ENCODE data around the gene PHF20.

PHF20 gene

GRCh38 chr20:35791821-35792220 is 20.0 kb downstream of the PHF20 start:
- Mint-ChIP-seq H3K4me3 (no peak overlapping the region), H3K4me1 (peaks cover 28% of the 10 kb centered on the region), H3K27ac (peak overlapping the region; percentile 11), H3K27me3 (no peaks in the 10 kb centered on the region), H3K9me3 (no peaks in the 10 kb centered on the region), H3K36me3 (peaks cover 11% of the 10 kb centered on the region)
- ATAC-seq = no peak

GRCh38 chr20:35792740-35793139 is 20.9 kb downstream of the PHF20 start:
- Mint-ChIP-seq H3K36me3 (peaks cover 11% of the 10 kb centered on the region), H3K4me1 (peaks cover 28% of the 10 kb centered on the region), H3K4me3 (no peak overlapping the region), H3K9me3 (no peaks in the 10 kb centered on the region), H3K27me3 (no peaks in the 10 kb centered on the region), H3K27ac (peak overlapping the region; percentile 11)
- ATAC-seq = no peak

- Mint-ChIP-seq H3K36me3 (peaks cover 26% of the 10 kb centered on the region), H3K4me3 (no peak overlapping the region), H3K9me3 (no peaks in the 10 kb centered on the region), H3K27me3 (no peaks in the 10 kb centered on the region), H3K4me1 (peaks cover 26% of the 10 kb centered on the region), H3K27ac (peak overlapping the region; percentile 69)
- ATAC-seq = peak; percentile 57
Measured at GRCh38 chr20:35796571-35796970, 24.8 kb downstream of the PHF20 start.

- no peak overlapping the region for H3K4me3 Mint-ChIP-seq
- peaks cover 14% of the 10 kb centered on the region for H3K4me1 Mint-ChIP-seq
- peak overlapping the region; percentile 53 for H3K27ac Mint-ChIP-seq
Measured at GRCh38 chr20:35801865-35802264, 30.1 kb downstream of the PHF20 start.

GRCh38 chr20:35806075-35806474 is 34.3 kb downstream of the PHF20 start:
- Mint-ChIP-seq H3K4me1 (peaks cover 16% of the 10 kb centered on the region), H3K36me3 (peaks cover 33% of the 10 kb centered on the region), H3K27me3 (no peaks in the 10 kb centered on the region), H3K4me3 (no peak overlapping the region), H3K9me3 (no peaks in the 10 kb centered on the region), H3K27ac (no peak overlapping the region)
- ATAC-seq = no peak

More at GRCh38 chr20:35801865-35802264, 30.1 kb downstream of the PHF20 start:
- ATAC-seq = no peak
- no peaks in the 10 kb centered on the region for H3K27me3 Mint-ChIP-seq
- peaks cover 25% of the 10 kb centered on the region for H3K36me3 Mint-ChIP-seq
- H3K9me3 Mint-ChIP-seq = no peaks in the 10 kb centered on the region

GRCh38 chr20:35807877-35808276 is 36.1 kb downstream of the PHF20 start:
- Mint-ChIP-seq H3K9me3 (no peaks in the 10 kb centered on the region), H3K27ac (no peak overlapping the region), H3K36me3 (peaks cover 29% of the 10 kb centered on the region), H3K4me1 (peaks cover 6% of the 10 kb centered on the region), H3K27me3 (no peaks in the 10 kb centered on the region), H3K4me3 (no peak overlapping the region)
- no peak for ATAC-seq

GRCh38 chr20:35820715-35821114 is 48.9 kb downstream of the PHF20 start:
- H3K27ac Mint-ChIP-seq = no peak overlapping the region
- no peak overlapping the region for H3K4me3 Mint-ChIP-seq
- no peaks in the 10 kb centered on the region for H3K27me3 Mint-ChIP-seq
- H3K9me3 Mint-ChIP-seq = no peaks in the 10 kb centered on the region
- peaks cover 29% of the 10 kb centered on the region for H3K4me1 Mint-ChIP-seq
- peaks cover 44% of the 10 kb centered on the region for H3K36me3 Mint-ChIP-seq
- no peak for ATAC-seq

- Mint-ChIP-seq H3K4me1 (peaks cover 36% of the 10 kb centered on the region), H3K27ac (no peak overlapping the region), H3K27me3 (no peaks in the 10 kb centered on the region), H3K9me3 (no peaks in the 10 kb centered on the region), H3K4me3 (no peak overlapping the region), H3K36me3 (peaks cover 48% of the 10 kb centered on the region)
- ATAC-seq = no peak
Measured at GRCh38 chr20:35821807-35822242, 50.0 kb downstream of the PHF20 start.

- H3K27ac Mint-ChIP-seq = no peak overlapping the region
Measured at GRCh38 chr20:35823147-35823546, 51.3 kb downstream of the PHF20 start.

GRCh38 chr20:35823937-35824336 is 52.1 kb downstream of the PHF20 start:
- Mint-ChIP-seq H3K36me3 (peaks cover 46% of the 10 kb centered on the region), H3K27me3 (no peaks in the 10 kb centered on the region), H3K4me1 (peaks cover 32% of the 10 kb centered on the region), H3K4me3 (no peak overlapping the region), H3K9me3 (no peaks in the 10 kb centered on the region), H3K27ac (no peak overlapping the region)
- no peak for ATAC-seq

More at GRCh38 chr20:35823147-35823546, 51.3 kb downstream of the PHF20 start:
- Mint-ChIP-seq H3K4me1 (peaks cover 36% of the 10 kb centered on the region), H3K27me3 (no peaks in the 10 kb centered on the region), H3K4me3 (no peak overlapping the region), H3K9me3 (no peaks in the 10 kb centered on the region), H3K36me3 (peaks cover 46% of the 10 kb centered on the region)
- no peak for ATAC-seq

GRCh38 chr20:35826397-35826998 is 54.7 kb downstream of the PHF20 start:
- H3K27me3 Mint-ChIP-seq = no peaks in the 10 kb centered on the region
- H3K27ac Mint-ChIP-seq = no peak overlapping the region
- H3K36me3 Mint-ChIP-seq = peaks cover 52% of the 10 kb centered on the region
- H3K4me1 Mint-ChIP-seq = peaks cover 29% of the 10 kb centered on the region
- H3K9me3 Mint-ChIP-seq = no peaks in the 10 kb centered on the region
- no peak overlapping the region for H3K4me3 Mint-ChIP-seq
- ATAC-seq = no peak

- Mint-ChIP-seq H3K36me3 (peaks cover 58% of the 10 kb centered on the region), H3K9me3 (no peaks in the 10 kb centered on the region), H3K27me3 (no peaks in the 10 kb centered on the region), H3K4me3 (no peak overlapping the region), H3K27ac (no peak overlapping the region), H3K4me1 (peaks cover 35% of the 10 kb centered on the region)
- ATAC-seq = no peak
Measured at GRCh38 chr20:35828434-35828833, 56.6 kb downstream of the PHF20 start.

- H3K36me3 Mint-ChIP-seq = peaks cover 59% of the 10 kb centered on the region
- H3K9me3 Mint-ChIP-seq = no peaks in the 10 kb centered on the region
- no peaks in the 10 kb centered on the region for H3K27me3 Mint-ChIP-seq
- no peak for ATAC-seq
- no peak overlapping the region for H3K27ac Mint-ChIP-seq
- peaks cover 36% of the 10 kb centered on the region for H3K4me1 Mint-ChIP-seq
- no peak overlapping the region for H3K4me3 Mint-ChIP-seq
Measured at GRCh38 chr20:35828916-35829315, 57.1 kb downstream of the PHF20 start.

- Mint-ChIP-seq H3K4me3 (no peak overlapping the region), H3K27ac (no peak overlapping the region), H3K36me3 (peaks cover 51% of the 10 kb centered on the region), H3K9me3 (no peaks in the 10 kb centered on the region), H3K27me3 (no peaks in the 10 kb centered on the region), H3K4me1 (peaks cover 36% of the 10 kb centered on the region)
- no peak for ATAC-seq
Measured at GRCh38 chr20:35830264-35830663, 58.4 kb downstream of the PHF20 start.

- Mint-ChIP-seq H3K4me1 (peaks cover 35% of the 10 kb centered on the region), H3K4me3 (no peak overlapping the region), H3K27me3 (no peaks in the 10 kb centered on the region), H3K27ac (no peak overlapping the region), H3K36me3 (peaks cover 51% of the 10 kb centered on the region), H3K9me3 (no peaks in the 10 kb centered on the region)
- ATAC-seq = no peak
Measured at GRCh38 chr20:35831029-35831428, 59.2 kb downstream of the PHF20 start.

- Mint-ChIP-seq H3K4me1 (peaks cover 28% of the 10 kb centered on the region), H3K27ac (peak overlapping the region; percentile 56), H3K36me3 (peaks cover 44% of the 10 kb centered on the region), H3K4me3 (no peak overlapping the region), H3K9me3 (no peaks in the 10 kb centered on the region), H3K27me3 (no peaks in the 10 kb centered on the region)
- ATAC-seq = no peak
Measured at GRCh38 chr20:35831971-35832370, 60.2 kb downstream of the PHF20 start.
